PC-9 (cell line): ENCODE results near the gene SSR2.

Experiments
- CTCF ChIP-seq: fragments of 200-600 bp; sonication (generic); conservative IDR thresholded peaks from 2 replicates; pipeline ENCODE4 v1.6.1; 2017; ENCODE audit warnings: mixed run types, antibody characterized with exemption, mild to moderate bottlenecking, moderate library complexity
- EZH2 ChIP-seq: fragments of 200-600 bp; sonication (generic); IDR thresholded peaks from 2 replicates; pipeline ENCODE4 v1.8.0; 2017; ENCODE audit warnings: antibody characterized with exemption, low read depth

GRCh38 chr1:156004843-156005584 lies 15.7 kb downstream of the SSR2 start:
- TF ChIP-seq CTCF (no peak), EZH2 (no peak)
